CD4-positive, alpha-beta T cell treated with Interleukin-4 for 1 hour (primary cell): ENCODE results near the gene PIMREG.

ENCODE experiments used
- DNase-seq, 2 donors: peaks; one replicate each; pipeline ENCODE4 v3.0.0-alpha.2; 2020 to 2022

PIMREG gene

GRCh38 chr17:6439951-6440350 is 4.3 kb upstream of the PIMREG start:
- no peak for DNase-seq

DNA sequence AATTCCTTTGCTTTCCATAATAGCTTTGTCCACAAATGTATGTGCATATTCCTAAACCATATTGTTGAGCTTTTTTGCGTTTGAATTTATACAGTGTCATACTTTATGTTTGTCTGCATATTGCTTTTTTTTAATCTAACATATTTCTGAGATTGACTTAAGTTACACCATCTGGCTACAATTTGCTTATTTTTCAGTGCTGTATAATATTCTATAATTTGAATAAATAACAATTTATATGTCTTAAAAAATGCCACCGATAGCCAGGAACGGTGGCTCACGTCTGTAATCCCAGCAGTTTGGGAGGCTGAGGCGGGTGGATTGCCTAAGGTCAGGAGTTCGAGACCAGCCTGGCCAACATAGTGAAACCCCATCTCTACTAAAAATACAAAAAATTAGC is 1.5 kb upstream of the PIMREG start:
- no peak for DNase-seq

DNA sequence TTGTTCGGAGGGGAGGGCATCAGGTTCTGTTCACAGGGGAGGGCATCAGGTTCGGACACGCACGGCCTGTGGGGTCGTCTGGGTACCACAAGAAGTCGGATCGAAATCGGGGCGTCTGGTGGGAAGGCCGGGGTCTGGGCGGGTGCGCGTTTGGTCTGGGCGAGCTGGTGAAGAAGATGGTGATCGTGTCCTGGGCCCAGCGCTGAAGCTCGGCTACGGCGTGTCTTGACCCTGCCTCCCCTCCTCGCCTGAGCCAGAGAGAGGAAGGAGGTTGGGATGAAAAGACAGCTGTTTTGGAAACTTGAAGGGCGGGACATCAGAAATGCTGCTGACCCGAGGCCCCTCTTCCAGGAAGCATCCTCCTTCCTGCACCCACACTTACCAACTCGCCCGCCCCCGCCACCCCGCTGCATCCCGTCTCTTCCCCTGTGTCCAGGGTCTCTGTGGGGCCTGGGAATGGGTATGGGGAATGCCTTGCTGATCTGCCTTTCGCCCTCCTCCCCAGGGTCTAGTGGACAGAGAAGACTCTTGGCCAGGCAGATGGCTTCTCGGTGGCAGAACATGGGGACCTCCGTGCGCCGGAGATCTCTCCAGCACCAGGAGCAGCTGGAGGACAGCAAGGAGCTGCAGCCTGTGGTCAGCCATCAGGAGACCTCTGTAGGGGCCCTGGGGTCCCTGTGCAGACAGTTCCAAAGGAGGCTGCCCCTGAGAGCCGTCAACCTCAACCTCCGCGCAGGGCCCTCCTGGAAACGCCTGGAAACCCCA is 498 bp downstream of the PIMREG start:
- DNase-seq = no peak

DNA sequence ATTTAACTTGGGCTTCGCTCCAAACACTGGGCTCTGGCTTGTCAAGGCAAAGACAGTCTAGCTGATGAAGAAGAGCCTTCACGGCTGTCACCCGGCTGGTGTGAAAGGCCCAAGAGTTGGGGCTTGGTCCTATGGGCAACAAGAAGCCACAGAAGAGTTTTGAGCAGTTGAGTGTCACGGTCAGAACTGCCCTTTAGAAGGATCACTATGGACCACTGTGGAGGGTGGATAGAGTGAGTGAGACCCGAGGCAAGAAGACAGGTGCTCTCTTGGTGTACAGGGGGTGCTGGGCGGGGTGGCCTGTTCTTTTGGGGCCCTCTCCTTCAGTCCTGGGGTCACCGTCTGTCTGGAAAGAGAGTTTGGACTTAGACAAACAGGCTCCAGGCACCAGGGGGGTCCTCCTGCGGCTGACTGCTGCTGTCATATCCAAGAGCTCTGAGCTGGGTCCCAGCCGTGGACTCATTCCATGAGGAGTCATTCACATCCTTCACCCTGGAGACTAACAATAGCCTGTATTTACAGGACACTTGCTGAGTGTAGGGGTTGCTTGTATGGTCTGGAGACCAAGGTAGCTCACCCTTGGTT is 2.4 kb downstream of the PIMREG start:
- no peak for DNase-seq

- no peak for DNase-seq
Measured at GRCh38 chr17:6448473-6448872, 4.2 kb downstream of the PIMREG start.

DNA sequence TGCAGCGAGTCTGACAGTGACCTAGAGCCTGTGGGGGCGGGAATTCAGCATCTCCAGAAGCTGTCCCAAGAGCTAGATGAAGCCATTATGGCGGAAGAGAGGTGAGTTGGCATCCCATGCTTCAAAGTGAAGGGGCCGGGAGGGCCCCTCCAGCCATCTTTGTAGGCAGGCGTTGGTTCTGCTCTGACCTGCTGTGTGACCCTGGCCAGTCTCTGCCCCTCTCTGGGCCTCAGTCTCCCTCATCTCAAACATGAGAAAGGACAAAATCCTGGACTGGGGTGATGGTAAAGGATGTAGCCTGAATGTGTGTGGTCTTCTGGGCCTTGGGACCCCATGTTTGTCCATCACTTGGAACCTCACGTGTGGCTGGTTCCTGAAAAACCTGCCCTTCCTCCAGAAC is 5.1 kb downstream of the PIMREG start:
- no peak for DNase-seq

DNA sequence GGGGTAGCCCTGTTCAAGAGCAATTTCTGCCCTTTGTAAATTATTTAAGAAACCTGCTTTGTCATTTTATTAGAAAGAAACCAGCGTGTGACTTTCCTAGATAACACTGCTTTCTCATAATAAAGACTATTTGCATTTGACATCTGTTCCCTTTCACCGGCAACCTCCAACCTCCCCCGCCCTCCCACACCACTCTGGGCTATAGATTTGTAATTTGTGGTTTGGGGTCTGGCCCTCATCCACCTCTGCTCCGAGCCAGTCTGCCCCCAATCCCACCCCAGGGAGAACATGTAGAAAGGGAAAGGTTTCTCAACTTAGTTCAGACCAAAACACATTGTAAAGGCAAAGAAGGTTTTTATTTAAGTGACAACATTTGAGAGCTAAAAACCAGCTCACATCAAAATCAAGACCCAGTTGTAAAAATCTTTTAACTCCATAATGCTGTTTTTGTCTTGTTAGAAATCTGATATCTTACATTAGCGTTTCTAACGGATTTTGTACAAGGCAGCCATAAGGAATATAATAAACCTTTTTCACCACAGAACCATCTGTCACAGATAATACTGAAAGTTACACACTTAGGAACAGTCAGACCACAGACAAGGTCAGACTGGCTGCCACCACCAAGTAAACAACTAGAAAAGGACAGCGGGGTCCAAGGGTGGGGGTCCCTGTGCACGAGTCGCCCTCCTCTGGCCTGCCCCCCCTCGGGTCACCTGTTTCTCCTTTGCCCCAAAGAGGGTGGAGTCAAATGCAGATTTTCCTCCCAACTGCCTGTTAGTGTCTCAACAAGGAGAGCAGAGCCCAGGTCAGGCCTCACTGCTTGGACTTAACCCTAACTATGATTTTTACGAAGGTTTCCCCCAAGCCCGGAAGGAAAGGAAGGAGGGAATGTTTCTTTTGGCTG is 6.9 kb downstream of the PIMREG start:
- DNase-seq = no peak

- no peak for DNase-seq
Measured at GRCh38 chr17:6452471-6453266, 8.4 kb downstream of the PIMREG start.

DNA sequence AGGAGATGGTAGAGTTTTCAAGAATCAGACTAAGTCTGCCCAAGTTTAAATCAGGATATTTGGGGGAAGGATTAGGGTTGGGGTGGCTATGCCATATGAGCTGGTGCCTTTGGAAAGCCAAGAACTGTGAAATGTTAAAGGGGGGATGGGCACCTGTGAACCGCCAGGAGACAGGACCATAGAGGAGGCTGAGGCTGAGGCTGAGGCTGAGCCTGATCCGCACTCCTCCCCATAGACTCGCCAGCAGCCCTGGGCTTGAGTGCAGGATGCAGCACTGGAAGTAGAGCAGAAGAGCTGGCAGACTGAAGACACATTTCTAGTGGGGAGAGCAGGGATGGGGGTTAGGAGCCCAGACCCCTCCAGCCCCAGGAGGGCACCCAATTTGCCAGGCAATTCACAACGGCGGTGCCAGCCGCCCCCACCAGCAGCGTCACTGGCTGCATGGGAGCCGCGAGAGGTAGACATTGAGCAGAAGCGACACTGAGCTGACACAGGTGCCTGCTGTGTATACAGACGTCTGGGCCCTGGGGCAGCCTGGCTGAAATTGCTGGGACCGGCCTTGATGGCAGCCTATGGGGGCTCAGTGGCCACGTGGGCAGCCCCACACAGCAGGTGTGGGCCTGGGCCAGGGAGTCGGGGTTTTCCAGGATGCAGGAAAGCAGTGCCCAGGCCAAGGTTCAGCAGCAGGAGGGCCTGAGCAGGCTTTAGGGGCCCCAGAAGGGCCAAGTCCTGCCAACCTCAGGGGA is 9.2 kb downstream of the PIMREG start:
- no peak for DNase-seq

DNA sequence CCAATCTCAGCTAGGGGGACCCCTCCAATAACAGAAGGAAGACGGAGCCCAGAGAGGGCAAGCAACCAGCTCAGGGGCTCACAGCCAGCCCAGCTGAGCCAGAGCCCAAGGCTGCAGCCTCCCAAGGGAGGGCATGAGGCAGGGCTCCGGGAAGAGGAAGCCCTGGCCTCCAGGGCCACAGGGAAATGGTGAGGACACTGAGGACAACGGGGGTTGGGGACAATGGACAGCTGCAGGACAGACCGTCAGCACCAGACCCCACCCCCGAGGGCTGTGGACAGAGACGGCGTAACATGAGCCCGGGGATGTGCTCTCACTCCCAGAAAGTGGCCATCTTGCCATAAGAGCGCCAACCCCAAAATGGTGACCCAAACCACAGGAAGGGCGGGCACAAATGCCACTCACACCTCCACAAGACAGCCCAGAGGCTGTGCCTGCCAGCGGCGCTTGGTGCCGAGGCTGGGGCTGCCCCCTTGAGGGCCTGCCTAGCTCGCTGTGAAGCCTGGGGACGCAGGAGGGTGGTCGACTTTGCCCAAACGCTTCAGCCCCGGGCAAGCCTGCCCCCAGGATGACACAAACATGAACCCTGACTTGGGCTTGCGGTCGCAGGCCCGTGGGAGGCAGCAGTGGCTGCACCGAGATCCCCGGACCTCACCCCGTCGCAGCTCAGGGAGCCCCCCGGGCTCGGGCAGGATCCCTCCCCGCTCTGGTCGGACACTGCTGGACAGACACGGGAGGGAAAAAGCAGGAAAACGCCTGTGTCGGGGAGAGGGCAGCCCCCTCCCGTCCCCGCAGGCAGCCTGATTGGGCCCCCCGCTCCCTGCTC is 10.5 kb downstream of the PIMREG start:
- DNase-seq = no peak

DNA sequence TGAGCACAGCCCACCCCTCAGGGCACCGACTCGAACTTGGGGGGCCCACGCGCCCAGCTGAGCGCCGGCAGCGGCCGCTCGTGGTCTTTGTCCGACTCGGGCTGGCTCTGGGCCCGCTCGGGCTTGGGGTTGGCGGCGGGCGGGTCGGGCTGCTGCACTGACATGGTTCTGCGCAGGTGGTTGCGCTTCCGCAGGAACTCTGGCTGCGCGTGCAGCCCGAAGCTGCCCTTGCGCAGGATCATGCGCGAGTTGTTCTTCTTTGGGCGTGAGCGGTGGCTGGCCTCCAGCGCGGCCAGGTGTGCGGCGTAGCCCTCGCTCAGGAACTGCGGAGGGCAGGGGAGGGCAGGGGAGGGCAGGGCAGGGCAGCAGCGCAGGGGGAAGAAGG is 11.1 kb downstream of the PIMREG start:
- DNase-seq = peak; percentile 50 to 63

- no peak for DNase-seq
Measured at GRCh38 chr17:6456321-6456720, 12.1 kb downstream of the PIMREG start.

DNA sequence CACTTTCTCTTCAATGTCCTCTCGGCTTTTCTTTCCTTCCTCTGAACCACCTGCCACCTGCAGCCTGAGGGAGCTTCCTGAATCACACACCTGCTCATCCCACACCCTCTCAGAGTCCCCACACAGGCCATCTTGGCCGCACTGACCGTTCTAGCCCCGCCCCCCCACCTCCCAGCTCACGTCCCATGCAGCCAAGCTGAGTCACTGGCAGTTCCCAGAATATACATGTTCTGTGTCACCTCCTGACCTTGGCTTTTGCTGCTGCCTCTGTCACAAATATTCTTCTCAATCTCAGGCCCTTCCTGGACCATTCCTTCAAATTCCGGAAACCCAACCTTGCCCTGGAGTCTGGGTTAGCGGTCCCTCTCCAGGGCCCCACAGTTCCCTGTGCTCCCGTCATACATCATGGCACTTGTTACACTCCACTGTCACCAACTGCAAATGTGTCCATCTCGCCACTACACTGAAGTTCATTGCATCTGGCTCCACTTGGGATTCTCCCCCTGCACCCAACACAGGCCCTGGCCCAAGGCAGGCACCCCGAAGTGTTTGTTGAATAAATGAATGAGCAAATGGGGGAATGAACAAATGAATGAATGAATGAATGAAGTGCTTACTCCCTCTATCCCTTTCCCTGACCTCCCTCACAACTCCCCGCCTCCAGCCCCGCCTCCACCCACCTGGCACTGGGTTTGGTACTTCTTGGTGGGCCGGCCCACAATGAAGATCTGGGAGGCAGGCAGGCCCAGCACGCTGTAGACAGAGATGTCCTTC is 12.8 kb downstream of the PIMREG start:
- DNase-seq = no peak

GRCh38 chr17:6457688-6458459 is 13.6 kb downstream of the PIMREG start:
- no peak for DNase-seq

GRCh38 chr17:6458460-6458950 is 14.2 kb downstream of the PIMREG start:
- no peak for DNase-seq

GRCh38 chr17:6460531-6461161 is 16.4 kb downstream of the PIMREG start:
- no peak for DNase-seq

GRCh38 chr17:6461246-6461645 is 17.0 kb downstream of the PIMREG start:
- DNase-seq = no peak

GRCh38 chr17:6461792-6462524 is 17.7 kb downstream of the PIMREG start:
- DNase-seq = no peak
